DND-41 (cell line): Measurements from ENCODE around the gene SNRPF.

Source experiments
- ATAC-seq: fragments of 200-7000 bp; cut with Tn5 transposase; 3 replicates; pipeline ENCODE4 v1.9.1; 2021; ENCODE audit warnings: low read depth; ENCODE audit not compliant: insufficient read depth
- DNase-seq: peaks from one replicate; pipeline ENCODE4 v3.0.0-alpha.2; 2020
- H2AFZ ChIP-seq: 2 replicates; pipeline ENCODE4 v1.6.0; 2012; ENCODE audit warnings: low read depth, low read length
- H3K27ac ChIP-seq: 2 replicates; pipeline ENCODE4 v1.5.1; 2012; ENCODE audit warnings: low read length, inconsistent platforms
- H3K27me3 ChIP-seq: fragments of 200-600 bp; sonication (generic); 2 replicates; pipeline ENCODE4 v1.6.0; 2012; ENCODE audit warnings: low read length, mild to moderate bottlenecking, inconsistent platforms; ENCODE audit not compliant: insufficient read depth, poor library complexity
- H3K36me3 ChIP-seq: 2 replicates; pipeline ENCODE4 v1.5.1; 2012; ENCODE audit warnings: low read length, inconsistent platforms; ENCODE audit not compliant: insufficient read depth
- H3K4me1 ChIP-seq: 2 replicates; pipeline ENCODE4 v1.5.1; 2012; ENCODE audit warnings: mild to moderate bottlenecking, low read length; ENCODE audit not compliant: insufficient read depth
- H3K4me2 ChIP-seq: 2 replicates; pipeline ENCODE4 v1.6.0; 2012; ENCODE audit warnings: mild to moderate bottlenecking, moderate library complexity, low read length, inconsistent platforms; ENCODE audit not compliant: insufficient read depth
- H3K4me3 ChIP-seq, 2 experiments: fragments of 200-600 bp in 1 of 2; shearing (Covaris generic) in 1 of 2; 2 replicates each; pipeline ENCODE4 v1.5.1; 2012 to 2016; ENCODE audit warnings: inconsistent platforms in 2 of 2, low read length in 2 of 2, mild to moderate bottlenecking in 2 of 2, low read depth in 1 of 2, moderate library complexity in 1 of 2
- H3K79me2 ChIP-seq: 2 replicates; pipeline ENCODE4 v1.6.0; 2012; ENCODE audit warnings: low read length, inconsistent platforms; ENCODE audit not compliant: insufficient read depth
- H3K9ac ChIP-seq: 2 replicates; pipeline ENCODE4 v1.6.0; 2012; ENCODE audit warnings: low read depth, mild to moderate bottlenecking, inconsistent platforms, low read length, moderate library complexity
- H3K9me3 ChIP-seq: 2 replicates; pipeline ENCODE4 v1.5.1; 2012; ENCODE audit warnings: low read length, moderate library complexity, mild to moderate bottlenecking, inconsistent platforms; ENCODE audit not compliant: insufficient read depth, severe bottlenecking
- H4K20me1 ChIP-seq: 2 replicates; pipeline ENCODE4 v1.6.0; 2012; ENCODE audit warnings: low read length; ENCODE audit not compliant: insufficient read depth
- CTCF ChIP-seq: IDR thresholded peaks from 2 replicates; pipeline ENCODE4 v1.5.1; 2012; ENCODE audit warnings: borderline replicate concordance, low read length, moderate library complexity, mild to moderate bottlenecking; ENCODE audit not compliant: poor library complexity, severe bottlenecking; ENCODE audit errors: extremely low read depth
- EZH2 ChIP-seq: IDR thresholded peaks from 3 replicates; pipeline ENCODE4 v1.6.1; 2012; ENCODE audit warnings: borderline replicate concordance, low read depth, mild to moderate bottlenecking, moderate library complexity, low read length, inconsistent platforms; ENCODE audit not compliant: severe bottlenecking

Gene SNRPF

GRCh38 chr12:95859947-95860850 lies 1.4 kb downstream of the SNRPF start:
- ATAC-seq = no peak
- peaks cover 63% of the 10 kb centered on the region for H3K79me2 ChIP-seq
- DNase-seq = no peak
- H3K27ac ChIP-seq = peak overlapping the region; percentile 82
- peaks cover 31% of the 10 kb centered on the region for H3K4me1 ChIP-seq
- TF ChIP-seq CTCF = no peak
- no peaks in the 10 kb centered on the region for H3K27me3 ChIP-seq
- peaks cover 52% of the 10 kb centered on the region for H3K36me3 ChIP-seq
- no peak overlapping the region; the same call in 1 of the 2 replicates for H2AFZ ChIP-seq
- peak overlapping the region; percentile 71 for H3K4me2 ChIP-seq
- H3K9ac ChIP-seq = peak overlapping the region; percentile 64
- peak overlapping the region; percentile 61 to 78 for H3K4me3 ChIP-seq
- no peaks in the 10 kb centered on the region for H3K9me3 ChIP-seq
- H4K20me1 ChIP-seq = peaks cover 38% of the 10 kb centered on the region; the same call in 1 of the 2 replicates

DNA sequence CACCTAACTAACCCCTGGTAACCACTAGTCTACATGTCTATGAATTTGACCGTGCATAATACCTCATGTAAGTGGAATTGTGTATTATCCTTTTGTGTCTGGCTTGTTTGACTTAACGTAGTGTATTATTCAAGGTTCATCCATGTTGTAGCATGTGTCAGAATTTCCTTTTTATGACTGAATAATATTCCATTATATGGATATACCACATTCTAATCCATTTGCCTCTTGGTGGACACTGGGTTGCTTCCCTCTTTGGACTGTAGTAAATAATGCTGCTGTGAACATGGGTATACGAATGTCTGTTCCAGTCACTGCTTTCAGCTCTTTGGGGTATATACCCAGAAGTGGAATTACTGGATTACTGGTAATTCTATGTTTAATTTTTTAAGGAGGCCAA lies 3.3 kb downstream of the SNRPF start:
- Histone ChIP-seq H3K27ac (no peak overlapping the region), H4K20me1 (peaks cover 38% of the 10 kb centered on the region; the same call in 1 of the 2 replicates), H3K4me3 (no peak overlapping the region), H3K9me3 (no peaks in the 10 kb centered on the region), H3K36me3 (peaks cover 68% of the 10 kb centered on the region), H3K27me3 (no peaks in the 10 kb centered on the region), H3K9ac (no peak overlapping the region), H3K79me2 (peaks cover 66% of the 10 kb centered on the region), H3K4me2 (peak overlapping the region; percentile 25; the same call in 1 of the 2 replicates), H3K4me1 (peaks cover 31% of the 10 kb centered on the region), H2AFZ (no peak overlapping the region)
- no peak for ATAC-seq
- TF ChIP-seq CTCF (no peak), EZH2 (no peak)
- DNase-seq = no peak

- H3K4me1 ChIP-seq = peaks cover 24% of the 10 kb centered on the region
- no peaks in the 10 kb centered on the region for H3K27me3 ChIP-seq
- peak overlapping the region; percentile 22; the same call in 1 of the 2 replicates for H3K4me2 ChIP-seq
- H3K79me2 ChIP-seq = peaks cover 66% of the 10 kb centered on the region
- H3K4me3 ChIP-seq = no peak overlapping the region
- ATAC-seq (no peak), DNase-seq (no peak)
- peaks cover 79% of the 10 kb centered on the region for H3K36me3 ChIP-seq
- no peak for TF ChIP-seq EZH2
- no peak for TF ChIP-seq CTCF
- no peak overlapping the region for H3K27ac ChIP-seq
- H4K20me1 ChIP-seq = peaks cover 38% of the 10 kb centered on the region; the same call in 1 of the 2 replicates
- H2AFZ ChIP-seq = no peak overlapping the region
- no peak overlapping the region for H3K9ac ChIP-seq
- no peaks in the 10 kb centered on the region for H3K9me3 ChIP-seq
Measured at GRCh38 chr12:95863337-95863736, 4.6 kb downstream of the SNRPF start.
